Activated CD8-positive, alpha-beta memory T cell treated with anti-CD3 and anti-CD28 coated beads, Interleukin-2, amount 50 U/mL, for 1 hour (primary cell): ENCODE measurements around the gene SERPINA3.
"Not testable (repeated sequence)": the region's sequence is repeated elsewhere in the genome, so short reads cannot be mapped to it uniquely, and the experiment has no call there.

ENCODE experiments used
- DNase-seq: peaks from one replicate; pipeline ENCODE4 v3.0.0-alpha.2; 2020; ENCODE audit errors: extremely low read depth

The SERPINA3 gene

DNA sequence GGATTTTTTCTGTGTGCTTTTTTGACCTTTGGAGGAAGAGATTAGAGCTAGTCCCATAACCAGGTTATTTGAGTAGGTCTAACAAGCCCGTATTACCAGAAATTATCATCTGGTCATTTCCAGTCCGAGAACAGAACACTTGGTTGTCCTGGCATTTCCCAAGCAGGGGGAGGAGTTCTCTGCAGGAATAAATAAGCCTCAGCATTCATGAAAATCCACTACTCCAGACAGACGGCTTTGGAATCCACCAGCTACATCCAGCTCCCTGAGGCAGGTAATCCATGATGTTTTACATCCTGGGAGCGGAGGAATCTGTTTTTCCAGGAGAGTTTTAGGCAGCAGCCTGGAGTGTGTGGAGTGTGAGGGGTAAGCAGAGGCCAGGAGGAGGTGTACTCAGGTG is at the start of gene SERPINA3:
Gene SERPINA3, plus strand, starts transcription at position 218 of the 400 bp plus-strand sequence. CDS start 2,051 bp downstream, outside the sequence.
- no peak for DNase-seq

DNA sequence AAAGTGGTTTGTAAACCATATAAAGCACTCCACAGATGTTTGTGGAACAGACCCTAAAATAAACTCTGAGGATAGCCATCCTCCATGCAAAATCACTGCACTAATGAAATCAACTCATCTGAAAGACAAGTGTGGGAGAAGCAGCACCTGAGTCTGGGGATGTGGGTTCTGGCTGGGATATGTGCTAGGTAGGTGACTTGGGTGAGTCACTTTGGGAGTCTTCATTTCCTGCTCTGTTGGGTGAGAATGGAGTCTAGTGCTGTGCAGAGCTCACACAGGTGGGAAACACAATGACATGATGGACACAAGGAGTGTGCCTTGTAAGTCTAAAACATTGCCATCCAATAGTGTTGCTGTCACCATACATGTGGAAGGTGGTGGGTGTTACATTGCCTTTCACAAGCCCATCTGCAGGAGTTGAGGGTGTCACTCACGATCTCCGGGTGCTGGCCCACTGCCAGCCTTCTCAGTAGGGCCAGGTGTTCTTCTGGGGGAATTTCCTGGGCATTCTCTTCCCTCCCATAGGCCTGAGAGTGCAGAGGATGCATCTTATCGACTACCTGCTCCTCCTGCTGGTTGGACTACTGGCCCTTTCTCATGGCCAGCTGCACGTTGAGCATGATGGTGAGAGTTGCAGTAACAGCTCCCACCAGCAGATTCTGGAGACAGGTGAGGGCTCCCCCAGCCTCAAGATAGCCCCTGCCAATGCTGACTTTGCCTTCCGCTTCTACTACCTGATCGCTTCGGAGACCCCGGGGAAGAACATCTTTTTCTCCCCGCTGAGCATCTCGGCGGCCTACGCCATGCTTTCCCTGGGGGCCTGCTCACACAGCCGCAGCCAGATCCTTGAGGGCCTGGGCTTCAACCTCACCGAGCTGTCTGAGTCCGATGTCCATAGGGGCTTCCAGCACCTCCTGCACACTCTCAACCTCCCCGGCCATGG is 49.0 kb upstream of the SERPINA3 start:
- DNase-seq, result no peak

DNA sequence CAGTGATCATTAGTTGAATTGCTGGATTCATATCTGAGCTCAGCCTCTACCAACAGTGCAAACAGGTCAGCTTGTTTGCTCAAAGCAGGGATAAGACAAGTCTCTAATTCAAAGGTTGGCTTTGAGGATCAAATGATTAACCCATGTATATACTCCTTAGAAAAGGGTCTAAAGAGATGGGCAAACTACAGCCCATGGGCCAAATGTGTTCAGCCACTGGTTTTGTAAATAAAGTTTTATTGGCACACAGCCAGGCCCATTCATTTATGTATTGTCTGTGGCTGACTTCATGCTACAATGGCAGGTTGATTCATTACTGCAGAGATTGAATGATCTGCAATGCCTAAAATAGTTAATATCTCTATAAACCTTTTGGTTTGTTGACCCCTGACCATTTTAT is 47.8 kb upstream of the SERPINA3 start:
- no peak for DNase-seq

DNA sequence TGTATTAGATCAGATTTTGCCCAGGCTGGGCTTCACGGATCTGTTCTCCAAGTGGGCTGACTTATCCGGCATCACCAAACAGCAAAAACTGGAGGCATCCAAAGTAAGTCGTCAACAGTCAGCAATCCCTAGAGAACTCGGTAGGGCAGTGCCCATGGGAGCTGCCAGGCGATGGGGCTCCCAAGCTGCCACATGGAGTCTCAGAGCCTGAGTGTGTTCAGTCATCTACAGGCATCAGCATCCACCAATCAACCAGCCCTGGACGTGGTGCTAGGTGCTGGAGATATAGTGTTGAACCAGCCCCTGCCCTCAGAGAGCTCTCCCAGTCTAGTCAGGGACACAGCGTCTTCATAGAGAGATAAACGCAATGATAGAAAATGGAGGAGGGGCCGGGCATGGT is 44.0 kb upstream of the SERPINA3 start:
- DNase-seq, result no peak

DNA sequence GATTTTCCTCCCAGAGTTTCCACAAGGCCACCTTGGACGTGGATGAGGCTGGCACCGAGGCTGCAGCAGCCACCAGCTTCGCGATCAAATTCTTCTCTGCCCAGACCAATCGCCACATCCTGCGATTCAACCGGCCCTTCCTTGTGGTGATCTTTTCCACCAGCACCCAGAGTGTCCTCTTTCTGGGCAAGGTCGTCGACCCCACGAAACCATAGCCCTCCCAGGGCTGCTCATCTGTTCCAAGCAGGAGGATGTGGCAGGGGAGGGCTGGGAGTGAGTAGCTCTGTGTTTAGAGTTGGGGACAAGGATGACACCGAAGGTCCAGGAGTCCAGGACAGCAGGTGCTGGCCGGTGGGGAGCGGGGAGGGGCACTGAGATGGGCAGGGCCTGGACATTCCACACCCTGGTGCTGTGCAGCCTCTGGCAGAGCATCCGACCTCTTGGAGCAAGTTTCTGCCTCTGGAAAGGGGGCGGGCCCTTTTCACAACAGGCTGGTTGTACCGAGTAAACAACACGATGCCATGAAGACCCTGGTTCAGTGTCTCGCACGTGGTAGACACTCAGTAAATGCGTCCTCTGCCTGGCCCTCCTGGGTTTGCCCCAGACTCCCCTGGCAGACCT is 42.7 kb upstream of the SERPINA3 start:
- no peak for DNase-seq

DNA sequence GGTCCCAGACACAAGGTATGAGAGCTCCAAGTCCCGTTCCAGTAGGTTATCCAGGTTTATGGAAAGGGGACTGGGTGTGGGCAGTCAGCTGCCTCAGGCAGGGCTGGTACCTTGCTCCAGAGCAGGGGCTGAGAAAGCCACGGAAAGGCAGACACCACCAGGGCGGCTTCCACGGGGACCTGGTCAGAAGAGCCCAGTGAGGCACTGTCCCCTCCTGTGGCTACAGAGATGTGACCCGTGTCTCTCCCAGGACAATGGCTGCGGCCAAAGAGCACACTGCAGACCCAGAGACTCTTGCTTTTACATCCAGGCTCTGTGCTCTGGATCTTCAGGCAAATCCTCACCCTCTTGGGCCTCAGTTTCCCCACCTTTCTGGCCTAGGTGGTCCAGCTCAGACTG is 42.2 kb upstream of the SERPINA3 start:
- DNase-seq, result no peak

DNA sequence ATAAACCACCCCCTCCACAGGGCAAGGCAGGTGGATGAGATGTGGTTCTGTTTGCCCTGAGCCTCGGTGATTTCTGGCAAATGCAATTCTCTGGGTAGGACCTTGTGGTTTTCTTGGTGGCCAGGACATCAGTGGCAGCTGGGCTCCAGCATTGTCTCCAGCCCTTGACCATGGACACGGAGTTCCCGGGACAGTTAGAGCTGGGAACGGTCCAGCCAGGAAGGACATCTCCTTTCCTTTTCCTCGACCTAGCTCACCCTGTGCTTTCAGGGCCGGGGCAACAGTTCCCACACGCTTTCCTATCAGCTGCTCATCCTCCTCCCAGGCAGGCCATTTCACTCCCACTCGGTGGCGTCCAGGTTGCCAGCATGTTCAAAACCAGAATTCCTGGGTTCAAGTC is 41.8 kb upstream of the SERPINA3 start:
- no peak for DNase-seq

DNA sequence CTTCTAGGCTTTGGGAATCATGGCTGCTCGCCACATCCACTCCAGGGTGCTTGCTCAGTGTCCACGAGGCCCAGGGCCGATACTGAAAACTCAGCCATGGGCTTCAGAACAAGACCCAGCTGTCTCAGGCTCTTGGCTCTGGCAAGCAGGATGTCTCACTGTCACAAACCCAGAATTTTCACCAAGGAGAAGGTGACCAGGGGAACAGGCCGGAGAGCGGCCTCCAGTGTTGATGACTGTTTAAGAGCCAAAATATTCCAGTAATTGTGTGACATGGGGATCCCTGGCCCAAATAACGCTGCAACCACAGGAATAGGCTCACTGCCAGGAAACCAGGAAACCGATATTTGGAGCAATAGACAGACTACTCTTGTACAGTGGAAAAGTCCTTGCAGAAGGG is 40.8 kb upstream of the SERPINA3 start:
- no peak for DNase-seq

DNA sequence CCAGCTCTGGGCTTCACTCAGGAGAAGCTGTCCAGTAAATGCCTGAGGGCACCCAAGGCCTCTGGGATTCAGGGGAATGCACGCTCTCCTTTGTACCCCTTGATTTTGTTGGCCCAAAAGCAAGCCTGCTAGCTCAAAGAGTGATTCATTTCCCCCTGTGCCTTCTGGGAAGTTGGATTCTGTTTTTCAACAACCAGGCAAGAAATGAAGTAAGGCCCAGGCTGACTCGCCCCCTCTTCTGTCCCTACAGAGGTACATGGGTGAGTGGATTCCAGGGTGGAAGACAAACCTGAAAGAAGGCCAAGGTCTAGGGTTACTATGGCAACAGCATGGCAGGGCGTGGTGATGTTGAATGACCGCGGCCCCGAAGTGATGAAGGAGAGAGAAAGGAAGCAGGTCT is 40.2 kb upstream of the SERPINA3 start:
- DNase-seq, result no peak

DNA sequence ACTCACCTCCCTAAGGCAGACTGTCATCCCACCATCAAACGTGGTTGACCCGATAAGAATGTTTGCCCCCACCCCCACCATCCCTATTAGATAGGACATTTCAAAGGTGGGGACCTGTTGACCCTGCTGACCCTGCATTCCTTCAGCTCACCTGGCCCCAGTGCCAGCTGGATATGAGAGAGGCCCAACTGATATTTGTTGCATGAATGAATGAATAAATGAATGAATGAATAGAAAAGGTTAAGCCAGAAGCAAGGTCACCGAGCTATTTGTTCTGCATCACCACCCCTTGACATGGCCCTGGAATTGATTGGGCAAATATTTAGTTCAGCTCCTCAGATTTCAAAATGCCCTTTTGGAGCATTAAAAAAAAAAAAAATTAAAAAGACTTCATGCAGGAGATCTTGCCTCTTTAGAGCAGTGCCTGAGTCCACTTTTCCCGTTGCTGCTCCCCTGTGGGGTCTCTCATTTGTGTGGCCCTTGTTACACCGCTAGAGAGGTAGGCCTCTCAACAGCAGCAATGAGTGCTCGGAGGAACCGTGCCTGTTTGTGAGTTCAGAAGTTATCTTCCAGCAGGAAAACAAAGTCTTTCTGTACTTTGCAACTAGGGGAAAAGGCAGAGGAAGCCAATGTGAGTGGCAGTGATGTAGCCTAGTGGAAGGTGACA is 39.4 kb upstream of the SERPINA3 start:
- DNase-seq, result no peak

DNA sequence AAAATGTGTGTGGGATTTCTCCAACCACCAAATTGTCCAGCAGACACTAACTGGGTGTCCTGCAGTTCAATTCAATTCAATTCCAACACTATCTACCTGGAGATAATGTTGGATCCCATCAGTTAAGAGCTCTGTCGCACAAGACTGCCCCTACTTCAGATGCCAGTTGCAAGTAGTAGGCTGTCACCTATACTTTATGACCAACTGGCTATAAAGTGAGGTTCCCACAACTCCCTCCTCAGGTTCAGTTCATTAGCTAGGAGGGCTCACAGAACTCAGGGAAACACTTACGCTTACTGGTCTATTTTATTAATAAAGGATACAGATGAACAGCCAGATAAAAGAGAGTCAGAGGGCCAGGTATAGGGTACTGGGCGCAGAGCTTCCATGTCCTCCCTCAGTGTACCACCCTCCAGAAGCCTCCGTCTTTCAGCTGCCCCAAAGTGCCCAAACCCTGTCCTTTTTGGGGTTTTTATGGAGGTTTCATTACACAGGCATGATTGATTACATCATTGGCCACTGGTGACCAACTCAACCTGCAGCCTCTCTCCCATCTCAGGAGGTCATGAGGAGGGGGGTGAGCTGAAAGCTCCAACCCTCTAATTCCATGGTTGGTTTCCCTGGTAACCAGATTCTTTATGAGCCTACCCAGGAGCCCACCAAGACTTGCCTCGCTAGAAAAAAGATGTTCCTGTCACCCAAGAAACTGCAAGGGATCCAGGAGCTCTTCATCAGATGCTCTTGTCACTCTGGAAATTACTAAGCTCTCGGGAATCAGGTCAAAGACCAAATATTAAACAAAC is 38.5 kb upstream of the SERPINA3 start:
- no peak for DNase-seq

DNA sequence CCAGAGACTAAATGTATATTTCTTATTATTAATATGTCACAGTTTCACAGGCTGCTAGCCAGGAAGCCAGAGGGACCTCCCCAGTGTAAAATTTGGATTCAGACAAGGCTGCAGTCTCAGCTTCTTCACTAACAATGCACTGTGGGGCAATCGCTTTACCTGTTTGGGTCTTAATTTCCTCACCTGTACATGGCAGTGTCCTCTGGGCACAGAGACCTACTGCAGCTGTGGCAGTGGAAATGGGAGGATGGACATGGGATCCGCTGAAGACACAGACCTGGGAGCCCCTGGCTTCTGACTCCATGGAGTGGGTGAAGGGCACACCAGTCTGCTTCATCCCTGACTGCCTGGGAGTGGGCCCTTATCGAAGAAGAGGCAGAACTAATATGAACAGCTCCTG is 37.9 kb upstream of the SERPINA3 start:
- no peak for DNase-seq

DNA sequence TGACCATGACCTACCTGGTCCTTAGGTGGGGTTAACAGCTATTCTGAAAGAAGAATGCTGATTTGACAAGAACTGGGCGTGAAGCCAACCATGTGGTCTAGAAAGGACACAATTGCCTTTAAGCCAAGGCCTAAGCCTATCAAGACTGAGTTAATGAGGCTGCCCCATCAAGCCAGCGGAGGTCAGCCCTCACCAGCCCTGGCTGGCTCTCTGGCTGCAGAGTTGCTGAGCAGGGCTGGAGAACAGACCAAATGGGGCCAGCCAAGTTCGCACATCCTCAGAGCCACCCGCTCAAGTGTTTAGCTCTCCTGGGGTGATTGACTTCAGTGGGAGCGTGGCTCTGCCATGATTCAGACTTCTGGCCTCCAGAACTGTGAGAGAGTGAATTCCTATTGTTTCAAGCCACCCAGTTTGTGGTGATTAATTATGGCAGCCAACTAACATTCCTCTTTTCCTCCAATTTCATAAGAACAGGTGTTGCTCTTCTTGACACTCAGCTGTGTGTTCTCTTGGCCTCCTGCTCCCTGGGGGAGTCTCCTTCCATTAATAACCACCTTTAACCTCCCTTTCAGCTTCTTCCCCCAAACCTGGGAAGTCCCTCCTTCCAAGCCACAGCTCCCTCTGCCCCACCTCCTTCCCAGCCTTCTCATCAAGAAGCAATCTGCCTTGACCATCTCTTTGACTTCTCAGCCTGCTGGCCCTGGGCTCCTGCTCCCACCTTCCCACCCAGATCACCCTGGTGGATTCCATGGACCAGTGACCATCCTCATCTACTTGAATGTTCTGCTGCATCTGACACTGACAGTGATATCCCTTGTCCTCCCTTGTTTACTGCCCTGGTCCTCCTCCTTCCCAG is 36.2 kb upstream of the SERPINA3 start:
- no peak for DNase-seq

DNA sequence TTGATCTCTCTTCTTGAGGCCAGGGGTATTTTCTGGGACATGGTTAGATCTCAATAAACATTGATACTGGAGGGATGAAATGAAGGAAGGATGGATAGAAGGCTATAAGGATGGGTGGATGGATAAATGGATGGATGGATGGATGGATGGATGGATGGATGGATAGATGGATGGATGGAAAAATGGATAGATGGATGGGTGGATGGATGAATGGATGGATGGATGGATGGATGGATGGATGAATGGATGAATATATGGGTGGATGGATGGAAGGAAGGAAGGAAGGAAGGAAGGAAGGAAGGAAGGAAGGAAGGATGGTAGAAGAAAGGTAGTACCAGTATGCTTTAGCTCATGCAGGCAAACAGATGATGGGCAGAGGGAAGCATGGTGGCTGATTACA is 34.7 kb upstream of the SERPINA3 start:
- DNase-seq, result not testable (repeated sequence)

DNA sequence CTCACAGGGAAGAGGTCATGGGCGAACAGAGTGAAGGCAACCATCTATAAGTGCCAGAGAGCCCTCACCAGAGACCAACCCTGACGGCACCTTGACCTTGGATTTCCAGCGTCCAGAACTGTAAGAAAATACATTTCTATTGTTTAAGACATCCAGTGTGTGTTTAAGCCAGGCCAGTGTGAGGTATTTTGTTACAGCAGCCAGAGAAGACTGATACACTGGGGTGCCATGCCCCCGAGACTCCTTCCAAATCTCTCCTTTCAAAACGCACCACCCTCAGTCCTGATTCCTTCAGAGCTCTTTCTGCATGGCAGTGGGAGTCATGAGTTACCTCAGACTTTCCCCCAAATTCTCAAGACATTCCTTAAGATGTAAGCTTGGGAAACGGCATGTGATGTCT is 33.5 kb upstream of the SERPINA3 start:
- no peak for DNase-seq

DNA sequence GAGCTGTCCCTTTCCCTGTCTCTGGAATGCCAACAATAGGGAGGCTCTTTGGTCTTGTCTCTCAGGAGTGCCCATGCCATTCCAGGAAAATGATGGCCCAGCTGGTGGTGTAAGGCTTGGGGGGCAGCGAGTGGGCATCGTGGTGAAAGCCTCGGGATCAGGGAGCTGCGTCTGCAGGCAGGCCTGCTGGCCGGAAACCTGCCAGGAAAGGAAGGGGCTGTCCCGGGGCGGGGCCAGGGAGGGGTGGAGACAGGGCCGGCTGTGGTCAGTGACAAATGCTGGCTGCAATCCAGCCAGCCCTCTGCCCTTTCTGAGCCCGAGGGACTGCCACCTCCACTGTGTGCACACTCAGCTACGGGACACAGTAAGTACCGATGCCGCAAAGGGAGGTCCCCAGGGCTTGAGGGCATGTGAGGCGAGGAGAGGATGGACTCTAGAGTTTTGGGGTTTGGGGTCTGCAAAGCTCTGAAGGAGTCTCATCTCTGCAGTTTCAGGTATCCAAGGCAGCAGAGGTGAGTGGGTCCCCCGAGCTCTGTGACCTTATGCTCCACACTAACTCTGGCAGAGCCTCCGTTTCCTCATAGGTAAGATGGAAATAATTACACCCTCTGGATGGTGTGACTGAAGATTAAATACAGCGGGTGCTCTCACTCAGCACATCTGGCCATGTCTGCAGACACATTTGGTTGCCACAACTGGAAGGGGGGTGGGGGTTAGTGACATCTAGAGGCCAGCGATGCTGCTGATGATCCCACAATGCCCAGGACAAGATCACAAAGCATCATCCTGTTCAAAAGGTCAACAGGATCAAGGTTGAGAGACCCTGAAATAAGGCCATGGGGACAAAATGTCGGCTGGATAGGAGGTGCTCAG is 30.8 kb upstream of the SERPINA3 start, which contains the start of gene SERPINA5:
Gene SERPINA5, plus strand, starts transcription at position 300 of the 873 bp plus-strand sequence. CDS start 5,937 bp downstream, outside the sequence.
- DNase-seq, result no peak

DNA sequence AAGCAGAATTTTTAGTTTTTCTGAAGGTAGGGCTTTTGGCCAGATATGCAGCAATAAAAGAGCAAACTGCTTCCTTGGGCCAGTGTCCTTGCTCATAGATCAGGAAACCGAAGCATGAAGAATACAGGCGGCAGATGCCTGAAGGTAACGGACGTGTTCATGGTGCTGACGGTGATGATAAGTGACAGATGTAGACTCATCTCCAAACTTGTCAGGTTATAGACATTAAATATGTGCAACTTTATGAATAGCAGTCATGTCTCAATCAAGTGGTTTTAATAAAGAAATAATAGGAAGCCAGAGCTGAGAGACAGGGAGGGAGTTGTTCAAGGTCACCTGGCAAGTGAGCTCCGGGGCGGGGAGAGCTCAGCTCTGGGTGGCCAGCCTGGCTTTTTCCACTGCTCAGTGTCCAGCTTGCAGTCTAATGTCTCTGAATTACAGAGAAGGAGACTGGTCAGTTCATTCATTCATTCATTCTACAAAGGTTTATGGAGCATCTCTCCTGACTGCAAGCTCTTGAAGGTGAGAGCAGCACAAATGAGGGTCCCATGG is 29.9 kb upstream of the SERPINA3 start:
- no peak for DNase-seq

DNA sequence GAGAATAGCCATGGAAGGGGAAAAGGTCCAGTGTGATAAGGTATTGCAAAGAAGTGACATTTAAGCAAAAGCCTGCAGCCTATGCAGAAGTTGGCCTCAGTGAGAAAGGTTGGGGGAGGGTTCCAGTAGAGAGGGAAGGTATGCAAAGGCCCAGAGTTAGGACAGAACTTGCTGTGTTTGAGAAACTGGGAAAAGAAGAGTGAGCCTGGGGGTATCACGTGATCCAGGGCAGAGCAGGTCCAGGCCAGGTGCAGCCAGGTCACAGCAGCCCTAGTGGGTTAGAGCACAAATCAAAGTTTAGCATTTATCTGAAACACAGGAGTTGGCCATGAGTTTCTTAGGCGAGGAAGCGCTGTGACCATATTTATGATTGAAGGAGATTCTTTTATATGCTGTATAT is 29.3 kb upstream of the SERPINA3 start:
- no peak for DNase-seq

DNA sequence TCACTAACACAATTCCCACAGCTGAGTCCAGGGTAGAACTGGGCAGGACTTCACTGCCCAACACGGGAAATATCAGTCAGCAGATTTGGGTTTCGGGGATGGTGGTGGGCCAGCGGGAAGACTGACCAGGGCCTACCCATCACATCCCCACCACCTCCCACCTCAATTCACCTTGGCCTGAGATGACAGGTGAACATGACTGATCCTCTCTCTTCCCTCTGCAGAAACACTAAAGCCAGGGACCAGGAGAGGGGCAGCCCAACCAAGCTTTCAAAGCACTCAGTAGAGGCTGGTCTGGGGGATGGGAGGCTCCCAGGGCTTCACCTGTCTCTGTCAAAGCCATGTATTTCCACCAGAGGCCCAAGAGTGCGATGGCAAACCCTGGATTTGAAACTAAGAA is 28.6 kb upstream of the SERPINA3 start:
- DNase-seq, result no peak
